HepG2 (cell line): Measurements from ENCODE around the gene SYNGR2.

Experiments used
- ELF4 ChIP-seq: sonication (generic); formaldehyde crosslinking; IDR thresholded peaks from 2 replicates; pipeline ENCODE4 v1.5.0; 2020; ENCODE audit warnings: missing genetic modification reagents, mild to moderate bottlenecking, moderate library complexity, borderline replicate concordance
- JUN ChIP-seq: sonication (generic); formaldehyde crosslinking; IDR thresholded peaks from 2 replicates; pipeline ENCODE4 v1.4.0; 2020; ENCODE audit warnings: mild to moderate bottlenecking, missing genetic modification reagents
- PHF20 ChIP-seq: sonication (generic); formaldehyde crosslinking; IDR thresholded peaks from 2 replicates; pipeline ENCODE4 v1.5.0; 2020; ENCODE audit warnings: mild to moderate bottlenecking, missing genetic modification reagents
- POLR2AphosphoS5 ChIP-seq: IDR thresholded peaks from 2 replicates; pipeline ENCODE4 v1.6.1; 2012; ENCODE audit warnings: low read depth, low read length
- RBAK ChIP-seq: sonication (generic); formaldehyde crosslinking; IDR thresholded peaks from 2 replicates; pipeline ENCODE4 v1.5.1; 2020; ENCODE audit warnings: mild to moderate bottlenecking, missing genetic modification reagents
- TP53 ChIP-seq: sonication (generic); formaldehyde crosslinking; conservative IDR thresholded peaks from 2 replicates; pipeline ENCODE4 v1.4.0; 2020; ENCODE audit warnings: missing genetic modification reagents
- ZNF263 ChIP-seq: sonication (generic); formaldehyde crosslinking; IDR thresholded peaks from 2 replicates; pipeline ENCODE4 v1.4.0; 2020; ENCODE audit warnings: missing genetic modification reagents
- ZNF318 ChIP-seq: sonication (generic); formaldehyde crosslinking; IDR thresholded peaks from 2 replicates; pipeline ENCODE4 v1.4.0; 2020; ENCODE audit warnings: mild to moderate bottlenecking, missing genetic modification reagents
- ZNF580 ChIP-seq: IDR thresholded peaks from 2 replicates; pipeline ENCODE4 v1.6.1; 2016; ENCODE audit warnings: low read depth, borderline replicate concordance
- ZNF652 ChIP-seq: IDR thresholded peaks from 2 replicates; pipeline ENCODE4 v1.6.1; 2016; ENCODE audit warnings: low read depth, borderline replicate concordance
- ZSCAN30 ChIP-seq: sonication (generic); formaldehyde crosslinking; IDR thresholded peaks from 2 replicates; pipeline ENCODE4 v1.5.0; 2020; ENCODE audit warnings: mild to moderate bottlenecking, missing genetic modification reagents
- TF ChIP-seq, protein P1 (sequence below): sonication (generic); formaldehyde crosslinking; IDR thresholded peaks from 2 replicates; pipeline ENCODE4 v1.5.0; 2020; ENCODE audit warnings: mild to moderate bottlenecking, missing genetic modification reagents, moderate library complexity

- TF ChIP-seq ZNF580 (CRISPR knock-in tag), result no peak
- TF ChIP-seq ZNF318 (CRISPR knock-in tag), result no peak
- TF ChIP-seq, protein P1, sequence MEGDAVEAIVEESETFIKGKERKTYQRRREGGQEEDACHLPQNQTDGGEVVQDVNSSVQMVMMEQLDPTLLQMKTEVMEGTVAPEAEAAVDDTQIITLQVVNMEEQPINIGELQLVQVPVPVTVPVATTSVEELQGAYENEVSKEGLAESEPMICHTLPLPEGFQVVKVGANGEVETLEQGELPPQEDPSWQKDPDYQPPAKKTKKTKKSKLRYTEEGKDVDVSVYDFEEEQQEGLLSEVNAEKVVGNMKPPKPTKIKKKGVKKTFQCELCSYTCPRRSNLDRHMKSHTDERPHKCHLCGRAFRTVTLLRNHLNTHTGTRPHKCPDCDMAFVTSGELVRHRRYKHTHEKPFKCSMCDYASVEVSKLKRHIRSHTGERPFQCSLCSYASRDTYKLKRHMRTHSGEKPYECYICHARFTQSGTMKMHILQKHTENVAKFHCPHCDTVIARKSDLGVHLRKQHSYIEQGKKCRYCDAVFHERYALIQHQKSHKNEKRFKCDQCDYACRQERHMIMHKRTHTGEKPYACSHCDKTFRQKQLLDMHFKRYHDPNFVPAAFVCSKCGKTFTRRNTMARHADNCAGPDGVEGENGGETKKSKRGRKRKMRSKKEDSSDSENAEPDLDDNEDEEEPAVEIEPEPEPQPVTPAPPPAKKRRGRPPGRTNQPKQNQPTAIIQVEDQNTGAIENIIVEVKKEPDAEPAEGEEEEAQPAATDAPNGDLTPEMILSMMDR (CRISPR knock-in tag), result no peak
- TF ChIP-seq ELF4 (CRISPR knock-in tag), result no peak
- TF ChIP-seq JUN (CRISPR knock-in tag), result no peak
- no peak for TF ChIP-seq ZNF263 (CRISPR knock-in tag)
- no peak for TF ChIP-seq ZNF652 (CRISPR knock-in tag)
- no peak for TF ChIP-seq PHF20 (CRISPR knock-in tag)
- TF ChIP-seq POLR2AphosphoS5, result peak; percentile 49; the same call in 1 of the 2 replicates
- TF ChIP-seq RBAK (CRISPR knock-in tag), result no peak
- TF ChIP-seq TP53 (CRISPR knock-in tag), result 0 out of 2 replicates have a peak, but pooled peaks have one; percentile 20
- TF ChIP-seq ZSCAN30 (CRISPR knock-in tag), result no peak
Observed at GRCh38 chr17:78127888-78128550, 40.4 kb upstream of the SYNGR2 start.
